Caco-2 (cell line): ENCODE data around the gene ALKBH3. TPM values are rescaled to one million over a fixed set of nuclear protein-coding genes. Genes with fewer than 3 reads are reported as not detected.

Experiments
- BruUV-seq: library from RNA; stranded (reverse); fragments of 400-500 nt; replicated peaks from 2 replicates; lab custom pipeline; 2021; lab: Mats Ljungman, UMichigan
- CTCF ChIA-PET: fragments of 300-600 bp; sonication (Branson Sonifier 250); formaldehyde crosslinking; loops from one replicate; lab custom pipeline; 2022; ENCODE audit warnings: antibody characterized with exemption; lab: Charles Lee
- POLR2A ChIA-PET: fragments of 300-600 bp; sonication (Branson Sonifier 250); formaldehyde crosslinking; loops from one replicate; lab custom pipeline; 2022; ENCODE audit warnings: antibody characterized with exemption; lab: Charles Lee
- DNase-seq, 2 experiments: peaks; one replicate each; pipeline versions ENCODE4 v3.0.0 to v3.0.0-alpha.2; 2020 to 2022
- H3K27me3 ChIP-seq: replicated peaks from 2 replicates; pipeline ENCODE4 v1.6.0; 2011; ENCODE audit warnings: low read length; ENCODE audit not compliant: control insufficient read depth, insufficient read depth
- H3K36me3 ChIP-seq: 2 replicates; pipeline ENCODE4 v1.5.1; 2011; ENCODE audit warnings: low read length; ENCODE audit not compliant: control insufficient read depth, insufficient read depth
- H3K4me1 ChIP-seq: fragments of 250-450 bp; sonication (Bioruptor Pico); 2 replicates; pipeline ENCODE4 v1.5.1; 2020; ENCODE audit warnings: mild to moderate bottlenecking
- H3K4me3 ChIP-seq: 2 replicates; pipeline ENCODE4 v1.5.1; 2011; ENCODE audit warnings: low read depth, mild to moderate bottlenecking, control low read depth, low read length
- H3K9me3 ChIP-seq: fragments of 250-450 bp; sonication (Bioruptor Pico); 2 replicates; pipeline ENCODE4 v1.5.1; 2020; ENCODE audit warnings: mild to moderate bottlenecking, moderate library complexity
- H3K27ac Mint-ChIP-seq: one replicate; pipeline ENCODE4 v1.8.0; 2022; ENCODE audit warnings: mixed read lengths; ENCODE audit not compliant: unreplicated experiment
- H3K27me3 Mint-ChIP-seq: one replicate; pipeline ENCODE4 v1.8.0; 2022; ENCODE audit warnings: mixed read lengths; ENCODE audit not compliant: insufficient read depth, unreplicated experiment
- H3K36me3 Mint-ChIP-seq: one replicate; pipeline ENCODE4 v1.8.0; 2022; ENCODE audit warnings: mild to moderate bottlenecking, mixed read lengths; ENCODE audit not compliant: insufficient read depth, unreplicated experiment
- H3K4me1 Mint-ChIP-seq: one replicate; pipeline ENCODE4 v1.8.0; 2022; ENCODE audit warnings: low read depth, mixed read lengths; ENCODE audit not compliant: unreplicated experiment
- H3K4me3 Mint-ChIP-seq: one replicate; pipeline ENCODE4 v1.8.0; 2022; ENCODE audit warnings: mild to moderate bottlenecking, moderate library complexity, mixed read lengths; ENCODE audit not compliant: unreplicated experiment
- H3K9me3 Mint-ChIP-seq: one replicate; pipeline ENCODE4 v1.8.0; 2022; ENCODE audit warnings: mixed read lengths; ENCODE audit not compliant: unreplicated experiment
- CTCF ChIP-seq, 2 experiments: fragments of 200-600 bp in 1 of 2; IDR thresholded peaks; 1 replicate in 1 of 2; 2 replicates in 1 of 2; pipeline versions ENCODE4 v1.5.1 to v1.8.0; 2011 to 2022; ENCODE audit warnings: antibody characterized with exemption in 1 of 2, control low read depth in 1 of 2, inconsistent platforms in 1 of 2, low read depth in 1 of 2, low read length in 1 of 2, mild to moderate bottlenecking in 1 of 2, moderate library complexity in 1 of 2; ENCODE audit not compliant: insufficient read depth in 1 of 2, severe bottlenecking in 1 of 2, unreplicated experiment in 1 of 2
- intact Hi-C: fragments of 100-400 bp; cut with micrococcal nuclease; formaldehyde crosslinking; loops from one replicate; pipeline ENCODE4 v1.10.0; 2022; ENCODE audit not compliant: unreplicated experiment
- total RNA-seq: library from RNA; stranded (reverse); gene quantifications from 2 replicates; pipeline ENCODE4 v1.2.3, GENCODE V29; 2022

The ALKBH3 gene
- total RNA-seq, 1 experiment from 2014 or later = 42.4 TPM

- H3K27me3 Mint-ChIP-seq = peaks cover 5% of the 10 kb centered on the region
Measured at GRCh38 chr11:43948341-43949225, 68.0 kb downstream of the ALKBH3 start.

GRCh38 chr11:43950311-43950855 lies 69.8 kb downstream of the ALKBH3 start:
- Histone ChIP-seq H3K36me3 (no peaks in the 10 kb centered on the region), H3K4me1 (no peaks in the 10 kb centered on the region; the same call in none of the 2 replicates), H3K27me3 (no peaks in the 10 kb centered on the region), H3K4me3 (no peak overlapping the region), H3K9me3 (no peaks in the 10 kb centered on the region)
- intact Hi-C loops = no loop called here
- no peak overlapping the region for H3K4me3 Mint-ChIP-seq
- BruUV-seq = no TSS peak
- peaks cover under 1% of the 10 kb centered on the region for H3K27me3 Mint-ChIP-seq
- no peak for DNase-seq
- no peaks in the 10 kb centered on the region for H3K36me3 Mint-ChIP-seq
- no peak for TF ChIP-seq CTCF (IDR thresholded peaks at IDR 0.05; ENCODE audit: insufficient read depth in 1 of 2, low read depth in 1 of 2, low read length in 1 of 2, severe bottlenecking in 1 of 2, unreplicated experiment in 1 of 2)
- POLR2A ChIA-PET = no interaction called here
- H3K4me1 Mint-ChIP-seq = peaks cover 6% of the 10 kb centered on the region
- H3K9me3 Mint-ChIP-seq = no peaks in the 10 kb centered on the region
- H3K27ac Mint-ChIP-seq = no peak overlapping the region
- CTCF ChIA-PET = no interaction called here

More at GRCh38 chr11:43948341-43949225, 68.0 kb downstream of the ALKBH3 start:
- TF ChIP-seq CTCF (IDR thresholded peaks at IDR 0.05; ENCODE audit: insufficient read depth in 1 of 2, low read depth in 1 of 2, low read length in 1 of 2, severe bottlenecking in 1 of 2, unreplicated experiment in 1 of 2) = no peak
- H3K36me3 Mint-ChIP-seq = peaks cover 2% of the 10 kb centered on the region
- intact Hi-C loops = no loop called here
- peaks cover 8% of the 10 kb centered on the region for H3K4me1 Mint-ChIP-seq
- no peak overlapping the region for H3K4me3 Mint-ChIP-seq
- Histone ChIP-seq H3K4me3 (no peak overlapping the region), H3K4me1 (peaks cover 6% of the 10 kb centered on the region), H3K27me3 (peaks cover 7% of the 10 kb centered on the region), H3K9me3 (no peaks in the 10 kb centered on the region), H3K36me3 (no peaks in the 10 kb centered on the region)
- POLR2A ChIA-PET = no interaction called here
- DNase-seq = no peak
- BruUV-seq = no TSS peak
- H3K9me3 Mint-ChIP-seq = no peaks in the 10 kb centered on the region
- CTCF ChIA-PET = interaction anchor here (1.0 kb wide), 1 partner anchor 20 kb away, joined by 3 read pairs; no protein-coding TSS in a partner anchor
- no peak overlapping the region for H3K27ac Mint-ChIP-seq

- no peak overlapping the region for H3K4me3 Mint-ChIP-seq
- DNase-seq = no peak
- no peaks in the 10 kb centered on the region for H3K9me3 Mint-ChIP-seq
- ChIA-PET CTCF (no interaction called here), POLR2A (no interaction called here)
- H3K36me3 Mint-ChIP-seq = no peaks in the 10 kb centered on the region
- no peak for TF ChIP-seq CTCF (IDR thresholded peaks at IDR 0.05; ENCODE audit: insufficient read depth in 1 of 2, low read depth in 1 of 2, low read length in 1 of 2, severe bottlenecking in 1 of 2, unreplicated experiment in 1 of 2)
- no peaks in the 10 kb centered on the region for H3K27me3 ChIP-seq
- intact Hi-C loops = no loop called here
- no peak overlapping the region for H3K4me3 ChIP-seq
- H3K36me3 ChIP-seq = no peaks in the 10 kb centered on the region
- peaks cover 6% of the 10 kb centered on the region for H3K4me1 Mint-ChIP-seq
- peaks cover 6% of the 10 kb centered on the region for H3K27me3 Mint-ChIP-seq
- H3K9me3 ChIP-seq = no peaks in the 10 kb centered on the region
- no peak overlapping the region for H3K27ac Mint-ChIP-seq
- H3K4me1 ChIP-seq = no peaks in the 10 kb centered on the region; the same call in none of the 2 replicates
- no TSS peak for BruUV-seq
Measured at GRCh38 chr11:43951231-43951630, 70.6 kb downstream of the ALKBH3 start.
